ENCODE data around the gene ZNRD2.

ZNRD2 gene

GRCh38 chr11:65572356-65573051, 2.2 kb downstream of the ZNRD2 start, which contains the start of gene FAM89B:
Gene FAM89B (plus strand): TSS chr11:65572538. CDS start chr11:65572670, 132 bp downstream.
- peak; percentile 75 to 78 (median 77) for DNase-seq (ENCODE audit: low read depth in 3 of 3, low spot score in 1 of 3)

- DNase-seq (ENCODE audit: low read depth in 3 of 3, low spot score in 1 of 3), result no peak
Measured at GRCh38 chr11:65573391-65574079, 3.3 kb downstream of the ZNRD2 start.

- peak; percentile 77 to 79 (median 77) for DNase-seq (ENCODE audit: low read depth in 3 of 3, low spot score in 1 of 3)
Measured at GRCh38 chr11:65574109-65574810, 4.0 kb downstream of the ZNRD2 start.

GRCh38 chr11:65574811-65575567, 4.7 kb downstream of the ZNRD2 start:
- DNase-seq (ENCODE audit: low read depth in 3 of 3, low spot score in 1 of 3), result no peak

- peak; percentile 60 to 69 (median 61) for DNase-seq (ENCODE audit: low read depth in 3 of 3, low spot score in 1 of 3)
Measured at GRCh38 chr11:65575568-65576231, 5.4 kb downstream of the ZNRD2 start, which contains the start of gene EHBP1L1. Gene EHBP1L1 (plus strand): TSS chr11:65576053. CDS start chr11:65576303, 250 bp downstream.

- DNase-seq (ENCODE audit: low read depth in 3 of 3, low spot score in 1 of 3), result no peak
Measured at GRCh38 chr11:65576232-65576866, 6.1 kb downstream of the ZNRD2 start.

GRCh38 chr11:65576867-65577755, 6.8 kb downstream of the ZNRD2 start:
- no peak for DNase-seq (ENCODE audit: low read depth in 3 of 3, low spot score in 1 of 3)

- no peak for DNase-seq (ENCODE audit: low read depth in 3 of 3, low spot score in 1 of 3)
Measured at GRCh38 chr11:65577756-65578109, 7.5 kb downstream of the ZNRD2 start.

- DNase-seq (ENCODE audit: low read depth in 3 of 3, low spot score in 1 of 3), result no peak
Measured at GRCh38 chr11:65578134-65578533, 7.9 kb downstream of the ZNRD2 start.

GRCh38 chr11:65578667-65579066, 8.4 kb downstream of the ZNRD2 start:
- no peak for DNase-seq (ENCODE audit: low read depth in 3 of 3, low spot score in 1 of 3)

- no peak for DNase-seq (ENCODE audit: low read depth in 3 of 3, low spot score in 1 of 3)
Measured at GRCh38 chr11:65579291-65579690, 9.0 kb downstream of the ZNRD2 start.

GRCh38 chr11:65580031-65580692, 9.9 kb downstream of the ZNRD2 start:
- DNase-seq (ENCODE audit: low read depth in 3 of 3, low spot score in 1 of 3), result no peak

- DNase-seq (ENCODE audit: low read depth in 3 of 3, low spot score in 1 of 3), result no peak
Measured at GRCh38 chr11:65580756-65581155, 10.5 kb downstream of the ZNRD2 start.

GRCh38 chr11:65581928-65582327, 11.7 kb downstream of the ZNRD2 start:
- DNase-seq (ENCODE audit: low read depth in 3 of 3, low spot score in 1 of 3), result no peak

GRCh38 chr11:65583589-65583988, 13.3 kb downstream of the ZNRD2 start:
- DNase-seq (ENCODE audit: low read depth in 3 of 3, low spot score in 1 of 3), result no peak

GRCh38 chr11:65584106-65584505, 13.8 kb downstream of the ZNRD2 start:
- DNase-seq (ENCODE audit: low read depth in 3 of 3, low spot score in 1 of 3), result no peak

- DNase-seq (ENCODE audit: low read depth in 3 of 3, low spot score in 1 of 3), result no peak
Measured at GRCh38 chr11:65584723-65585171, 14.5 kb downstream of the ZNRD2 start.

- DNase-seq (ENCODE audit: low read depth in 3 of 3, low spot score in 1 of 3), result no peak
Measured at GRCh38 chr11:65585396-65586246, 15.3 kb downstream of the ZNRD2 start.

Measured in stimulated activated CD4-positive, alpha-beta T cell treated with anti-CD3 and anti-CD28 coated beads, TNF-alpha, amount 100 ng/mL, for 1 hour (primary cell).